Activated CD8-positive, alpha-beta T cell treated with anti-CD3 and anti-CD28 coated beads, Interleukin-2, amount 10 ng/mL, durations not matched to agents 7 days and 5 days (primary cell): ENCODE results near the gene MAP1LC3C. TPM values are rescaled to one million over a fixed set of nuclear protein-coding genes. Genes with fewer than 3 reads are reported as not detected.

Experiments
- ATAC-seq: fragments of 150-1000 bp; cut with Tn5 transposase; one replicate; pipeline ENCODE4 v1.10.0; 2021; ENCODE audit warnings: moderate library complexity
- CTCF ChIA-PET: fragments of 350-600 bp; sonication (Branson Sonifier 250); formaldehyde crosslinking; loops from one replicate; lab custom pipeline; 2021; ENCODE audit warnings: antibody characterized with exemption; lab: Charles Lee
- POLR2A ChIA-PET: fragments of 350-600 bp; sonication (Branson Sonifier 250); formaldehyde crosslinking; loops from one replicate; lab custom pipeline; 2021; ENCODE audit warnings: antibody characterized with exemption; lab: Charles Lee
- DNase-seq: peaks from one replicate; pipeline ENCODE4 v3.0.0-alpha.2; 2020
- H3K27ac Mint-ChIP-seq: one replicate; pipeline ENCODE4 v1.8.0; 2021; ENCODE audit warnings: mild to moderate bottlenecking, mixed read lengths
- H3K27me3 Mint-ChIP-seq: one replicate; pipeline ENCODE4 v1.8.0; 2021; ENCODE audit warnings: low read depth, mixed read lengths
- H3K36me3 Mint-ChIP-seq: one replicate; pipeline ENCODE4 v1.8.0; 2021; ENCODE audit warnings: low read depth, mixed read lengths
- H3K4me1 Mint-ChIP-seq: one replicate; pipeline ENCODE4 v1.8.0; 2021; ENCODE audit warnings: low read depth, mixed read lengths
- H3K4me3 Mint-ChIP-seq: one replicate; pipeline ENCODE4 v1.8.0; 2021; ENCODE audit warnings: mild to moderate bottlenecking, mixed read lengths
- H3K9me3 Mint-ChIP-seq: one replicate; pipeline ENCODE4 v1.8.0; 2022; ENCODE audit warnings: mixed read lengths; ENCODE audit not compliant: insufficient read depth
- total RNA-seq, 2 experiments: library from RNA; stranded (reverse); gene quantifications; one replicate each; pipeline ENCODE4 v1.2.3, GENCODE V29; 2021

The MAP1LC3C gene
- total RNA-seq = not detected

DNA sequence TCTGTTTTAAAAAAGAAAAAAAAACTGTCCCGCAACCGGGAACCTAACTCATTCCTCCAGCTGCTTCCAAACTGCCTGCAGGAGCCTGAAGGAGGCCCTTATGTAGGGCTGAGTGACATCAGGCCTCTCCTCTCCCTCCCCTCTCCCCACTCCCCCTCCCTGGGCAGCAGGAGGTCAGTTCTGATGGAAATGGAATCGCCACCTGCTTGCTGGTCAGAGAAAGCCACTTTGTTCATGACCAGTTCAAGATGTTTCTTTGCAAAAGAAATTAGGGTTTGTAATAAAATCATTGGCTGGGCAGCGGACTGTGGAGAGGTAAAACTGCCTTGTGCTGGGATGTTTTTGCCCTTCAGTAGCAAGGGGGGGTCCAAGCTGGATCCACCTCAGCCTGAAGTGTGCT lies at the start of gene MAP1LC3C:
Gene MAP1LC3C (minus strand): TSS at position 73 of the 400 bp plus-strand sequence. CDS start 90 bp downstream, outside the sequence.
- Mint-ChIP-seq H3K4me3 (peak within 1 kb of the TSS; percentile 63), H3K36me3 (no peaks in the 10 kb centered on the region), H3K27me3 (no peaks in the 10 kb centered on the region), H3K9me3 (no peaks in the 10 kb centered on the region), H3K27ac (no peak within 1 kb of the TSS), H3K4me1 (peaks cover 6% of the 10 kb centered on the region)
- DNase-seq = no peak
- no peak for ATAC-seq
- CTCF ChIA-PET = interaction anchor here (1.0 to 2.8 kb wide), 11 partner anchors 8 to 473 kb away, joined by 3 to 19 read pairs (median 4); no protein-coding TSS in a partner anchor
- POLR2A ChIA-PET = no interaction called here

- CTCF ChIA-PET = no interaction called here
Measured at GRCh38 chr1:242043165-242043564, 44.3 kb upstream of the MAP1LC3C start.

DNA sequence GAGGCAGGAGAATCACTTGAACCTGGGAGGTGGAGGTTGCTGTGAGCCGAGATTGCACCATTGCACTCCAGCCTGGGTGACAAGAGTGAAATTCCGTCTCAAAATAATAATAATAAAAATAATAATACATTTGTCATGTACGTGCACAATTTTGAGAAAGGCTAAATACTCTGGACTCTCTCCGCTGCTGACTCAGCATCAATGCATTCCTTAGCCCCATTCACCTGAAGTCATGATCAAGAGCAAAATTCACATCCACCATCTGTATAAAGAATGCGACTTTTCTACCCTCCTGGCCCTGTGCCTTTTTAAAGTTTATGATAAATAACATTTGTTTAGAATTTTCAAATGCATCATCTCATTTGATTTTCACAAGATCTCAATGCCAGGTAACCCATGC lies 35.5 kb upstream of the MAP1LC3C start:
- no peaks in the 10 kb centered on the region for H3K4me1 Mint-ChIP-seq
- no peak for DNase-seq
- no peaks in the 10 kb centered on the region for H3K9me3 Mint-ChIP-seq
- CTCF ChIA-PET = no interaction called here
- no peak overlapping the region for H3K27ac Mint-ChIP-seq
- POLR2A ChIA-PET = no interaction called here
- no peaks in the 10 kb centered on the region for H3K36me3 Mint-ChIP-seq
- no peak for ATAC-seq
- no peaks in the 10 kb centered on the region for H3K27me3 Mint-ChIP-seq
- H3K4me3 Mint-ChIP-seq = no peak overlapping the region

More at GRCh38 chr1:242043165-242043564, 44.3 kb upstream of the MAP1LC3C start:
- H3K36me3 Mint-ChIP-seq = no peaks in the 10 kb centered on the region
- H3K27me3 Mint-ChIP-seq = no peaks in the 10 kb centered on the region
- no peaks in the 10 kb centered on the region for H3K9me3 Mint-ChIP-seq
- H3K4me1 Mint-ChIP-seq = no peaks in the 10 kb centered on the region
- H3K4me3 Mint-ChIP-seq = no peak overlapping the region
- no peak for DNase-seq
- no peak overlapping the region for H3K27ac Mint-ChIP-seq
- POLR2A ChIA-PET = no interaction called here
- no peak for ATAC-seq

- Mint-ChIP-seq H3K36me3 (no peaks in the 10 kb centered on the region), H3K9me3 (no peaks in the 10 kb centered on the region), H3K27ac (no peak overlapping the region), H3K4me1 (no peaks in the 10 kb centered on the region), H3K4me3 (no peak overlapping the region), H3K27me3 (no peaks in the 10 kb centered on the region)
- DNase-seq = no peak
- CTCF ChIA-PET = no interaction called here
- no peak for ATAC-seq
- POLR2A ChIA-PET = no interaction called here
Measured at GRCh38 chr1:242033447-242033846, 34.5 kb upstream of the MAP1LC3C start.

GRCh38 chr1:242030071-242030470 lies 31.2 kb upstream of the MAP1LC3C start:
- H3K27me3 Mint-ChIP-seq = no peaks in the 10 kb centered on the region
- H3K4me3 Mint-ChIP-seq = no peak overlapping the region
- H3K27ac Mint-ChIP-seq = no peak overlapping the region
- H3K9me3 Mint-ChIP-seq = no peaks in the 10 kb centered on the region
- DNase-seq (no peak), ATAC-seq (no peak)
- CTCF ChIA-PET = no interaction called here
- no peaks in the 10 kb centered on the region for H3K36me3 Mint-ChIP-seq
- POLR2A ChIA-PET = no interaction called here
- no peaks in the 10 kb centered on the region for H3K4me1 Mint-ChIP-seq

- Mint-ChIP-seq H3K9me3 (no peaks in the 10 kb centered on the region), H3K36me3 (no peaks in the 10 kb centered on the region), H3K4me1 (no peaks in the 10 kb centered on the region), H3K4me3 (no peak overlapping the region), H3K27ac (no peak overlapping the region), H3K27me3 (no peaks in the 10 kb centered on the region)
- CTCF ChIA-PET = no interaction called here
- DNase-seq (no peak), ATAC-seq (no peak)
- POLR2A ChIA-PET = no interaction called here
Measured at GRCh38 chr1:242025681-242026080, 26.8 kb upstream of the MAP1LC3C start.

DNA sequence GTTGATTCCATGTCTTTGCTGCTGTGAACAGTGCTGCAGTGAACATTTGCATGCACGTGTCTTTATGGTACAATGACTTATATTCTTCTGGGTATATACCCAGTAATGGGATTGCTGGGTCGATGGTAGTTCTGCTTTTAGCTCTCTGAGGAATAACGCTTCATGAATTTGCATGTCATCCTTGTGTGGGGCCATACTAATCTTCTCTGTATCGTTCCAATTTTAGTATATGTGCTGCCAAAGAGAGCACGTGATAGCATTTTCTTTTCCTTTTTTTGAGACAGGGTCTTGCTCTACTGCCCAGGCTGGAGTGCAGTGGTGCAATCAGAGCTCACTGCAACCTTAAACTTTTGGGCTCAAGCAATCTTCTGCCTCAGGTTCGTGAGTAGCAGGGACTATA lies 24.9 kb upstream of the MAP1LC3C start:
- Mint-ChIP-seq H3K9me3 (no peaks in the 10 kb centered on the region), H3K36me3 (no peaks in the 10 kb centered on the region), H3K4me3 (no peak overlapping the region), H3K4me1 (no peaks in the 10 kb centered on the region), H3K27ac (no peak overlapping the region), H3K27me3 (no peaks in the 10 kb centered on the region)
- ChIA-PET CTCF (no interaction called here), POLR2A (no interaction called here)
- DNase-seq (no peak), ATAC-seq (no peak)

DNA sequence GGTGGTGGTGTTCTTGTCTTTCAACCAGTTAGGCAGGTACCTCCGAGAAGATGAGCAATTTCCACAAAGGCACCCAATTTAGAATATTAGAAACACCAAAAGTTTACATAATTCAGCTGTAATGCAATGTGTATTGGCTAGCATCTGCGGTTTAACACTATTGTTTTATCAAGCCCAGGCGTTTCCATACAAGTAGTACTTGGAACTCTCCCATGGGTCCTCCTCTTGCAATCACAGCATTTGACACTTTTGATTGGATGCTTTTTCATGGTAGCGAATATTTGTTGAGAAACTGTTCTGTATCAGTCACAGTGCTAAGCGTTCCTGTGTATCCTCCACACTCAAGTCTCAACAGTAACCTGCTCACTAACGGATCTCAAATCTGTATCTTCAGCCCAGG lies 20.1 kb upstream of the MAP1LC3C start:
- Mint-ChIP-seq H3K4me3 (no peak overlapping the region), H3K36me3 (no peaks in the 10 kb centered on the region), H3K9me3 (no peaks in the 10 kb centered on the region), H3K4me1 (no peaks in the 10 kb centered on the region), H3K27me3 (no peaks in the 10 kb centered on the region), H3K27ac (no peak overlapping the region)
- ATAC-seq = no peak
- DNase-seq = no peak
- CTCF ChIA-PET = interaction anchor here (0.6 kb wide), 1 partner anchor 768 kb away, joined by 3 read pairs; no protein-coding TSS in a partner anchor
- POLR2A ChIA-PET = no interaction called here

DNA sequence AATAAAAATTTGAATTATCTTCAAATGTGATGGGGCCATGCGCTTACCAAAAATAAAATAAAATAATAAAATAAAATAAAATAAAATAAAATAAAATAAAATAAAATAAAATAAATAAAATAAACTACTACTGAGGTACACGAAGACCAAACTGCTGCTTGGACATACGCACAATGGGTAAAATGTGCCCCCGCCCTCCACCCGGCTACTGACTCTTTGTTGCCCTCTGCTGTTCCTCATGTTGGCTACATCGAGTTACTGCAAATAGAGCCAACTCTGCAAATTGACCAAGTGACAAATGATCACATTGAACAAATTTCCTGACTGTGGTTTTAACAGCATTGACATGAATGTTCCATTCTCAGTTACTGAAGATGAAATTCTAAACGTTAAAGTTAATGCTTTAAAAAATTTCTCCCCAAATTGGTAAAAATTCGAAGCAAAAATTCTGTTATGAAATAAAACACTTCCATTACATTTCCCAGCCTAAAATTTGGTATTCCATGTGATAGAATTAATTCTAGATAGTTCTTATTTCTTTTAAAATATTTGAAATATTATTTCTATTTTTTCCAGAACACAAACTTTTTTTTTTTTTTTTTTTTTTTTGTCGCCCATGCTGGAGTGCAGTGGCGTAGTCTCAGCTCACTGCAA lies 18.8 kb upstream of the MAP1LC3C start:
- H3K27me3 Mint-ChIP-seq = no peaks in the 10 kb centered on the region

DNA sequence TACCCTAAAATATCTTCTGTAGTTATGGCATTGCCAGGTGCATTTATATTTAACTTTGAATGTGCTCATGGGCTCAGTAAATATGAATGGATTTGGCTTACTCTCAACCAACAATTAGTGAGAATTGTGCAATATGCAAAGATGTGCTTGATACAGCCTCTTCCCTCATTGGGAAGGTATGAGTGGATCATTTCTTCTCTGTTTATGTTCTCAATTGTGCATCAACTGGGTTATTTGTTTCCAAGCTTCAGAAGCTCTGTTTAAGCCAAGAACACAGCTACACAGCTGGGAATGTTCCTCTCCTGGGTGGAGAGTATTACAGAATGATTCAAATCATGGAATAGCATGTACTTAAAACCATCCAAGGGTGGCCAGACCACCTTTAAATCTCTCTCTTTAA lies 17.6 kb upstream of the MAP1LC3C start:
- DNase-seq = no peak
- no peaks in the 10 kb centered on the region for H3K36me3 Mint-ChIP-seq
- no peaks in the 10 kb centered on the region for H3K27me3 Mint-ChIP-seq
- H3K4me1 Mint-ChIP-seq = no peaks in the 10 kb centered on the region
- POLR2A ChIA-PET = no interaction called here
- CTCF ChIA-PET = no interaction called here
- H3K27ac Mint-ChIP-seq = no peak overlapping the region
- H3K4me3 Mint-ChIP-seq = no peak overlapping the region
- no peak for ATAC-seq
- H3K9me3 Mint-ChIP-seq = no peaks in the 10 kb centered on the region

More for the DNA sequence above, 18.8 kb upstream of the MAP1LC3C start:
- ChIA-PET POLR2A (no interaction called here), CTCF (no interaction called here)
- no peaks in the 10 kb centered on the region for H3K9me3 Mint-ChIP-seq
- H3K36me3 Mint-ChIP-seq = no peaks in the 10 kb centered on the region
- DNase-seq (peak; percentile 52), ATAC-seq (peak; percentile 65)
- no peak overlapping the region for H3K27ac Mint-ChIP-seq
- no peak overlapping the region for H3K4me3 Mint-ChIP-seq
- no peaks in the 10 kb centered on the region for H3K4me1 Mint-ChIP-seq

DNA sequence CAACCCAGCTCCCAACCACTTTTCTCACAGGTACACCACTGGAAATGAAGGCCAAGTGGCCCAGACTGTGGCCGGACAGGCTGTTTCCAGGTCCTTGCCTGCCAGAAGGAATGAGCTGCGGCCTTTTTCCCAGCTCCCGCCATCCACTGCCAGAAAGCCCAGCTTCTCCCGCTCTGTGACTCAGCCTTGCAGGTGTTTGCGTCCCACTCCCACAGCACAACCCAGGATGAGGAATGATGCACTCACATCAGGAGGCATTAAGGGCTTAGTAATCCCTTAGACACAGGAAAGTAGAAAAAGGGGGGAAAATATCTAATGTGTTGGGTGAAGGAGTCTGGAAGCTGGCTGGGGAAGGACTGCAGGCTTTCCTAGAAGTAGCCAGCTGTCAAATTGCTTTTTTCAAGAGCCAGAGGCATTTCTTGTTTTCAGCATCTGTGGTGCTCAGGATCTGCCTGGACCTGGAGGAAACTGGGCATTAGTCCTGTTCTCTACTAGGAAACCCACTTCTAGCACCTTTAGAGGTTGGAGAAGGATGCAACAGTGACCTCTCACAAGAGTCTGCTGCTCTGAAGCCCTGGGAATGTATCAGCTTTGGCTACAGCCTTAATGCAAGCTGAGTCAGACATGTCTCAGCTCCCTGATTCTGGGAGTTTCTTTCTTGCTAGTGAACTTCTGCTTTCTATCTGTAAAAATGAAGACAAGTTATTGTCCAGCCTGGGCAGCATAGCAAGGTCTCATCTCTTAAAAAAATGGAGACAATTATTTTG lies 13.2 kb upstream of the MAP1LC3C start:
- no peaks in the 10 kb centered on the region for H3K36me3 Mint-ChIP-seq
- H3K9me3 Mint-ChIP-seq = no peaks in the 10 kb centered on the region
- POLR2A ChIA-PET = no interaction called here
- DNase-seq = no peak
- CTCF ChIA-PET = interaction anchor here (1.0 kb wide), 1 partner anchor 183 kb away, joined by 3 read pairs; no protein-coding TSS in a partner anchor
- H3K4me3 Mint-ChIP-seq = no peak overlapping the region
- no peaks in the 10 kb centered on the region for H3K27me3 Mint-ChIP-seq
- no peaks in the 10 kb centered on the region for H3K4me1 Mint-ChIP-seq
- H3K27ac Mint-ChIP-seq = no peak overlapping the region
- no peak for ATAC-seq

DNA sequence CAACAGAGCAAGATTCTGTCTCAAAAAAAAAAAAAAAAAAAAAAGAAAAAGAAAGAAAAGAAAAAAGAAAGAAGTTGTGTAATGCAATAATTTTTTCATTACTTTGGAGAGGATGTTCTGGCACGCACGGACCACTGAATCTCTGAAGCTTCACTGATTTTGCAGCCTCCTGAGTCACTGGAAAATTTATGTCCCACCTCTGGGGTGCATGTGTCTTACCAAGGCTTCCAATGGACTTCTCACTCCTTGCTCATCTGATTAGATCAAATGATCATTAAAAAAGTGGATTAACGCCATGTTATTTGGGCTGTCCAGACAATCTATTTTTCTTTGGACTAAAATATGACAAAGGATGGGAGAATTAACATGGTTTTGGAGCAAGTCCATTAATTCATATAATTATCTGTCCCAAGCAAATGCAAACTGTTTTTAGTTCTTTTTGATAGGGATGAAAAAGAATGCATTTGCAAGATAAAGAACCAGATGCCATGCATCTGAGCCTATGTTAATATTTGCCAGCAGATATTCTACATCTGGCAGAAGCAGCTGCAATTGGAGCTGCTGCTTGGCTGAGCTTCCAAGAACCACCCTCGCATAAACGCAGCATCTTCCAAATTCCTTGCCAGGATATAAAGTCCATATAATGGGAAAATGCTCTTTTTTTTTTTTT lies 10.1 kb upstream of the MAP1LC3C start:
- H3K4me3 Mint-ChIP-seq = no peak overlapping the region
- ChIA-PET CTCF (no interaction called here), POLR2A (no interaction called here)
- ATAC-seq (no peak), DNase-seq (no peak)
- H3K27me3 Mint-ChIP-seq = no peaks in the 10 kb centered on the region
- H3K36me3 Mint-ChIP-seq = no peaks in the 10 kb centered on the region
- H3K9me3 Mint-ChIP-seq = no peaks in the 10 kb centered on the region
- H3K27ac Mint-ChIP-seq = no peak overlapping the region
- no peaks in the 10 kb centered on the region for H3K4me1 Mint-ChIP-seq
